Activated T-cell treated with anti-CD3 and anti-CD28 coated beads for 48 hours (primary cell): Measurements from ENCODE around the gene HEYL.
A peak's percentile ranks its signal among the peaks of the same experiment; 100 is the strongest.

Source experiments
- DNase-seq: peaks from one replicate; pipeline ENCODE4 v3.0.0-alpha.2; 2020; ENCODE audit warnings: low read depth

Gene HEYL

DNA sequence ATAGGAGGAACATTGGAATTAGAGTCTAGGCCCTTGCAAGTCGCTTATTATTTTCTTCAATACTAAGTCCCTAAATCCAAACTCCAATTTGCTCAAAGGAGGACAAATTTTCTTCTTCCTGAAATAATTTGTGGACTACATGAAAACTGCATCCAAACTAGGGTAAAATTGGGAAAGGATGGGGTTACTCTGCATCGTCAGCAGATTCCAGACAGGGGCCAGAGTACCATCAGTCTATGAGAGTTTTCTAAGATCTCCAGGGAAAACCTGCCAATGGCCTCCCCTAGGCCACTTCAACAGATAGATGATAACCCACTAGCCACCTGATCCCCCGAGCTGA is 508 bp downstream of the HEYL start:
- DNase-seq, result no peak

DNA sequence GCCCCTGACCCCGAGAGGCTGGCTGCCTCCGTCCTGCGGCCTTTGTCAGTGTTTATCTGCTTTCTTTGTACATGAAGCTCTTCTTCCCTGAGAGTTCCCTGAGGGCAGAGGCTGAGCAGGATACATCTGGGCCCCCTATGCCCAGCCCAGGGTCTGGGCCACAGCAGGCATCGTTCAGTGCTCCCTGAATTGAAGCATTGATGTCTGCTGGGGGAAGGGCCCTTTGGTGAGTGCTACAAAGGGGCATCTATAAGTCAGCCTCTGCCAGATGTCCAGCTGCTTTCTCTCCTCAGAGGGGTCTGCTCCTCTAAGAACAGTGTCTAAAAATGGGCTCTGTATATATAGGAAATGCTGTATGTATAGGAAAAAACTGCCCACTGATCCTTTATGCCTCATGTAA is 2.1 kb downstream of the HEYL start:
- no peak for DNase-seq

DNA sequence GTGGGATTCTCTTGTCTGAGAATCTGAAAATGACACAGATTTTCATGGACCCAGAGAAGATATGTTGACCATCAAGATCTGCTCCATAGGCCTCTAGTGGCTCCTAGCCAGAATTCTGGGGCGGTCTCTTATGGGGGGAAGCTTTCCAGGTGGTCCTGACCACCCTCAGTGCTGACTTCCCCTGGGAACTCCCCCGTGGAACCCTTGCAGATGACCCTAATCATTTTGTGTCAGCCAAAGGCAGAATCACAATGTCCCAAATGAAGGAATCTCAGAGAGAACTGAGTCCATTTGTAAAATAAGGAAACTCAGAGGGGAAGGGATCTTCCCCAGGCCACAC is 3.6 kb downstream of the HEYL start:
- DNase-seq, result no peak

DNA sequence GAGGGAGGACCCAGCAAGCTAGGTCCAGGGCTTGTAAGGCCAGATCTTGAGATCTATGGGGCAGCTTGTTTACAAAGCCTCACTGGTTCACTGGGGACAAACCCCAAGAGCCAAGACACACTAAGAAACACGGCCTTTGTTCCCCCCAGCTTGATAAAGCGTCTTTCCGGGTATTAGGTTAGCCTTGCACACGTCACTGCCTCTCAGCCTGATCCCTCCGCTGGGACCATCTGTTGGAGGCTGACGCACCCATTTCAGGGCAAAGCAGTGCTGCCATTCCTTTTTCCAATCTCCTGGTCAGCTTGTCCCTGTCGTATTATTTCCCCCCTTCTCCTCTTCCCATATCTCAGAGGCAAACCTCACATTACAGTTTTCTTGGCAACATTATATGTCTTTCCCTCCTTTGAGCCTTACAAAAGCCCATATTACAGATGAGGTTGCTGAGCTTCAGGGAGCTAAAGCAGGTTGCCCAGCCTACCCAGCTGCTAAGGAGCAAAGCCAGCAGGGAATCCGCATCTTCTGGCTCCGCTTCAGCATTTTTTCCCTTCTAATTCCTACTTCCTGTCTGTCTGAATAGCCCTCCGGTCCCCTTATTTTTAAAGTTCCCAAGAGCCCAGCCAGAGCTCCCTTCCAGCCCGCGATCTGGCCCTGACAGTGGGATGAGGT is 4.1 kb downstream of the HEYL start:
- DNase-seq, result no peak

DNA sequence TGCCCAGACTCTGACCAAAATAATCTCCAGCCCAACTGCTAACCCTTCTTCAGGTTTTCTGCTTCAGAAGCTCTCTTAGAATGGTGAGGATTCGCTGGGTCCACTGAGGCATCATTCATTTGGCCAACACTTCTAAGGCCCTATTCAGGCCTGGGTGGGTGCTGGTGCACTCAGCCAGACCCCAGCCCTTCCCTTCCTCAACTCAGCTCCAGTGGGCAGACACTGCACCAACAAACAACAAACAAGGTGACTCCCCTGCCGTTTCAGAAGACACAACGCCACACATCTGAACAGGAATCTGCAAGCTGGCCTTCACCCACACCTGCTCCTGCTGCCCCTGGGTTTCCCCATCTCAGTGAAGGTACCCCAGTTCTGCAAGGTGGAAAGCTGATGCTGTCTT is 6.0 kb downstream of the HEYL start:
- DNase-seq, result no peak

DNA sequence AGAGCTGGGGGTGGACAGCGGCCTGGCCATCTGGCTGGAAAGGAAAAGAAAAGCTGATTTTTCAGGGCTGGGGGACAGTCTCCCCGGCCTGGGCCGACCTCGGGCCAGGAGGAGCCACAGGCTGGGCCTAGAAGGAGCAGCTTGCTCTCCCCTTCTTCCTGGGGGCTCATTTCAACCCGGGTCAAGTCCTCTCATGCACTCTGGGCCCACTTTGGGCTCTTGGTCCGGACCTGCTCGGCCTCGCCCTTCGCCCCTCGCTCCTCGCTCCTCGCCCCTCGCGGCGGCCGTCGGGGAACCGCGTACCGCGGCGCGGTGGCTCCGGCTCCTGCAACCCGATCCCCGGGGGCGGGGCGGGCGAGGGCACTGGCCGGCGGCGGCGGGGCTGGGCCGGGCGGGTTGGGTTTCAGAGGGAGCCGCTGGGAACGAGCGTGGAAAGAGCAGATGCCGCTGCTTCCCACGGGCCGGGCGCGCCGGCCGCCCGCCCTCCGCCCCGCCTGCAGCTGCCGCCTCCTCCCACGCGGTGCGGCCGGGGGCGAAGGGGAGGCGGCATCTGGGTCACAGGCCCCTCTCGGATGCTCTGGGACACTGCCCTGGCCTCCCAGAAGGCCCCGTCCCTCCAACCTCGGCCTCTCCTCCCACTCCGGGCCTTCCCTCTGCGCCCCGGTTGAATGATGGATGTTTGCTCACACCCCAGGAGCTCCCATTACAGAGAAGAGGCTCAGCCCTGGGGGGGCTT is 6.6 kb downstream of the HEYL start:
- DNase-seq, result no peak

DNA sequence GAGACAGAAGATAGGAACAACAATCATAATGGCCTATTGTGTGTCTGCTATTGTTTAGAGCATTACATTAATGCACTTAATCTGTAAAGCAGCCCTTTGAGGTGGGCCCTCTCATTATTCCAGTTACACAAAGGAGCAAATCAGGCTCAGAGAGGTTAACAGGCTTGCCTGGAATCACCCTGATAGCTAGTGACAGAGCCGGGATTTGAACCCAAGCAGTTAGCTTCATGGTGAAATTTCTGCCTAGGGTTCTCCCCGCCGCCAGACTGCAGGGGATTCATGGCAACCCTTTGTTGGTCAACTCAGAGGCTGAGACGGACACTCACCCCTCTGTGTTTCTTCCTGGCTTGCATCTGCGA is 7.1 kb downstream of the HEYL start:
- no peak for DNase-seq

DNA sequence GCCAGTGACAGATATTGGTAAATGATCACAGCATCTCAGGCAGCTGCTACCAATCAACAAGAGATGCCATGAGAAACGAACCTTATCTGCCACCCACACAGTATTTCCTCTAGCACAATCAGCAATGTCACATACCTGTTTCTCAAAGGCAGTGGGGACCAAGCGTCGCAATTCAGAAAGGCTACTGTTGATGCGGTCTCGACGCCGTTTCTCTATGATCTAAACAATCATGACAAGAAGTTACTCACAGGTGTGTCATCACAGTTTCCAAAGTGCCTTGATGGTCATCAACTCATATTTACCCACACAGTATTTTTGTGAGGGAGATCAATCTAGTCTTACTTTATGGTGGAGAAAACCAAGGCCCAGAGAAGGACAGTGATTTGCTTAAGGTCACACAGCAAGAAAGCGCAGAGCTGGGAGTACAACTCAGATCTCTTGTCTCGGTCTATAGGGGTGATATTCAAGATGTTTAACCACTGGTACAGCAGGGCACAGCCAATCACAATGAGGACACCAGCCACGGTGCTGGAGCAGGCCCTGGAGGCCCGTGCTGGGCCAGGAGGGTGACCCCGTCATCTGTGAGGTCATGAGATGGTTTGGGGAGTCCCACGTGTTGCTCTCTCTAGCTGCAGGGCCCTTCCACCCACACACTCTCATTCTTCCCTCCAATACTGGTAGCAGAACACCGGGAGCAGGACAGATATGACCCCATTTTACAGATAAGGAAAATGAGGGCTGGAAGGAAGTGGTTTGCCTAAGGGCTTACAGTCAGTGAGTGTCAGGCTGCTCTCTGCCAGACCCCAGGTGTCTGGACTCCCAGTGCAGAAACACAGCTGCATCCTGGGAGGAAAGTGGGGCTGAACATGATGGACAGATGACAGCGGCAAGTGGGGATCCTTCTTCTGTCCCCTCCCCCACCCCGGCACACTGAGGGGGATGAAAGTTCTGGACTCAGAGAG is 7.8 kb downstream of the HEYL start:
- peak; percentile 10 for DNase-seq

DNA sequence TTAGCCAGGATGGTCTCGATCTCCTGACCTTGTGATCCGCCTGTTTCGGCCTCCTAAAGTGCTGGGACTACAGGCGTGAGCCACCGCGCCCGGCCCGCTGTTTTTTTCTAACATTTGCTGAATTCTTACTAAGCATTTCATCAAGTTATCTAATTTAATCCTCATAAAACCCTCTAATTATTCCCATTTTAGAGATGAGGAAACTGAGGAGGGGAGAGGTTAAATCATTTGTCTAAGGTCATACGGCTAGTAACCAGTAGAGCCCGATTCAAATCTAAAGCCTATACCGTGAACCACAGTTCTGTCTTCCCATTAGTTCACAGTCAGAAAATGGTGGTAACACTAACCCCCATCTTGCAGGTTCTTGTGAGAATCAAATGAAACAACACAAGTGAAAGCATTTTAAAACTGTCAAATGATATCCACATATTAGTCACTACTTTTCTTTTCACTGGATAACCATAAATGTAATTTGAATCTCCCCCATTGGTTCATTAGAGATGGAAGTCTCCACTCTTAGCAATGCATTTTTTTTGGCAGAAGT is 10.6 kb downstream of the HEYL start:
- DNase-seq, result no peak

DNA sequence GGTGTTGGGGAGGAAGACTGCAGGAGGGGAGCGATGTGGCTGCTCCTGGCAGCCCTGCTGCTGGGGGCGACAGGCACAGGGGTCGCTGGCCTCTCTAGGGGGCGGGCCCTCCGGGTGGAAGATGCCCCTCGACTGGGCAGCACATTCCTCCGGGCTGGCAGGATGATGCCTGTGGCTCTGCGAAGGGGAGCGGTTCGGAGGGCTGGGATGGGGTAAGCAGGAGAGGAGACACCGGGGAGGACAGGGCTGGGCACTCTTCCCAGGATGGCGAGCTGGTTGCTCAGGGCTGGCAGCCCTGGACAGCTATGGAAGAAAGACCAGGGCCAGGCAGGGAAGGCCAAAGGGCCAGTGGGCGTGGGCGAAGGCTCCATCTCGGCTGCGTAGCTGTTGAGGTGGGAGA is 12.8 kb downstream of the HEYL start:
- DNase-seq, result no peak

DNA sequence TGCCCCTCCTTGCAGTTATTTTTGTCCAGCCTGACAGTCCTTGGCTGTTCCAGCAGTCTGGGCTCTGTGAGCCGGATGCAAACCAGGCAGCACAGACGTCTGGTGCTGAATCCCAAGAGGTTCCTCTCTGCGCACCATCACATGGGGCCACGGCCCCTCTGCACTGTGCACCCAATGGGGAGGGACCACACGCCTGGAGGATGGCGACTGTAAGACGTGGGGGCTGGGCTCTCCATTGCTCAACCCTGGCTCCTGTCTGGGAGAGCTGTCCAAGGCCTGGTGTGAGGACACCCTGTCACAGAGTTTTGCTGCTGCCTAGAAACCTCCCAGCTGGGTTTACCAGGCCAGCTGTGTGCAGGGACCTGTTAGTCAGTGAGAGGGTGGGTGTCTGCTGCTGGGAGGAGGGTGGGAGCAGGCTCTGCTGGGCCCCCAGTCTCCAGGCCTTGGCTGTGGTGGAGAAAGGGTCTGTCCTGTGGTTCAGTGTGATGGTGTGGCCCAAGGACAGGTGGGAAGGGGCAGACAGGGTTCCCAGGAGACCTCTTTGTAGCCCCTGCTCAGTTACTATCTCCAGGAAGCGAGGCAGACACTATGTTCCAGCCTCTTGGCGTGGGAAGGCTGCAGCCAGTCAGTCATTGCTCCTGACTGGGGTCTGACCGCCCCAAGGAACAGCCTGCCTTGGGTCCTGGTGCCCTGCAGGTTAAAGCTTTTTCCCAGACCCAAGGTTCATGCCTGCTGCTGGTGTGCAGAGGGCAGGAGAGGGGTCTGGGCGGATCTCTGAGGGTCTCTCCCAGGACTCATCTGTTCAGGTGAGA is 13.8 kb downstream of the HEYL start:
- DNase-seq, result no peak

DNA sequence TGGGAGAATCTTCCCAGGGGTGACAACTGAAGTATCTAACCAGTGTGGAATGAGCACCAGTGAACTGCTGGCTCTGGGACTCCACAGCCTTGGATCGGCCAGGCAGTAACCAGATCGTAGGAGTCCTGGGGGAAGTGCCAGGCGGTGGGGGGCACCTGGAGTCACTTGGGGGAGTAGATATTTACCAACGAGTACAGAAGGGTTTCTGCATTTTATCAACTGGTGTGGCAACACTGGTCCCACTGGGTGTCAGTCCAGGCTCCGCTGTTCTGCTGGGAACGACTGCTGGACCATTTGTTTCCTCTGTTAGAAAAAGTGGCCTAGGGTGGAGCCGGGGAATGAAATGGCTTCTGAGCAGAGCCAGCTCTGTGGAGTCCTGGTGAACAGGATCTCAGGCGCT is 14.4 kb downstream of the HEYL start:
- no peak for DNase-seq

DNA sequence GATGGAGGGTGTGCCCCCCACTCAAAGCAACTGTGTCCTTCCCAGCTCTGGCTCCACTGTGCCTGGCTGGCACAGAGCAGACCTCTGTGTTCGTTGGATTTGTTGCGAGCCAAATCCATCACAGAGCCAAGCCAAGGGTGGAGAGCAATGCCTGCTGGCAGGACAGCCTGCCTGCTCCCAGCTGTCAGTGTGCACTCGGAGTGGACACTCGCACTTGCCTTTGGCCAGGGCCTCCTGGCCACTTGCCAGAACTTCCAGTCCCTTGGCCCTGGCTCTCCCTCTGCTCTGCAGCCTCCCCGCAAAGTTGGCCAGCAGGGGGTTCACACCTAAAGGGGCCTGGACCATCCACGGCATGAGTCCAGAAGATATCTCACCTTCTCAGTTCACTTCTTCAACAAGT is 16.4 kb downstream of the HEYL start:
- no peak for DNase-seq

DNA sequence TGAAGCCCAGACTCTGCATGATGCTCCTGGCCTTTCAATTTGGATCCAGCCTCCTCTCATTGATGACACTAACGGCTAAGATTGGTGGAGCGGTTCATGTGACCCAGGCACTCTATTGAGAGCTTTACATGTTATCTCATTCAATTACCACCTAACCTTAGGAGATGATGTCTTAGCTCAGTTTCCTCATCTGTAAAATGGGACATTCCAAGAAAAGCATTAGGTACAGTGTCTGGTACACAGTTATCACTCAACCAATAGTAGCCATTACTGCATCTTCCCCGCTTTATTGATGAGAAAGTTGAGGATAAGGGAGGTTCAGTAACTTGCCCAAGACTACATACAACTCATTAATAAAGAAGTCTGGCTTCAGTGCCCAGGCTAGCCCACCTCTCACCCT is 17.0 kb downstream of the HEYL start:
- no peak for DNase-seq

DNA sequence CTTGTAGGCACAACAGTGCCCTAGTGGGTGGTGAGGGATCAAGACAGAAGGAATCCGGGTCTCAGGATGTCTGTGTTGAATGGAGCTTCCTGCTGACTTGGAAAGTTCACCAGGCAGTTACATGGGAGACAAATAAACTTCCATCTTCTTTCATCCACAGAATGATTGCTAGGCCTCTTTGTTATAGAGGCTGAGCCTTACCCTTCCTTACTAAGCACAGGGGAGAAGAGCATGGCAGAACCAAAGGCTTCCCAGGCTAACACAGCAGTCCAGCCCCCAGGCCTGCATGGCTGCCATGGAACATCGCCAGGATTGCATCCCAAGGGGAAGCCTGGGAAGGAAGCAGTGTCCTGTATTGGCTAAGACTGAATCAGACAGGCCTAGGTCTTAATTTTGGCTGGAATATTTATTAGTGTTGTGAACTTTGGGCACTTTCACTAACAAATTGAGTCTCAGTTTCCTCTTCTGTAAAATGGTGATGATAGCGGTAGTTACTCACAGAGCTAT is 18.7 kb downstream of the HEYL start:
- no peak for DNase-seq

DNA sequence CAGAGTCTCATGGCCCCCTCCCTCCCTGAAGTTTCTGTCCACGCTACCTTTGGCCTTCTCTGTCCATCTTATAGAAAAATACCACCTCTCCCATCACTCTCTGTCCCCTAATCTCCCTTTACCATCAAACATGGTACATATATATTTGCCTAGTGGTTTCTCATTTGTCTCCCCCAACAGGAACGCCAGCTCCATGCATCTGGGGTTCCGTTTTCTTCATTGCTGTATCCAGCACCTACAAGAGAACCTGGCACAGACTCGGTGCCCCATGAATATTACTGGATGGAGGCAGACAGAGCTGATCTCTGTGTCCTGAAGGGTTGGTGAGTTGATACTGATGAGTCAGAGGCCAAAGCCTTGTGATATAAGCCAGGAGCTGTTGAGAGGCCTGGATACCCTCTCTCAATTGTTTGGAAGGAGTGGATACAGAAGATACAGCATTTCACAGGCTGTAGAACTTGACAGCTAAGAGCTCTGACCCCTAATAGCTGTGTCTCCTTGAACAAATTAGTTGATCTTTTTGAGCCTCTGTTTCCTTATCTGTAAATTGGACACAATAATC is 21.9 kb downstream of the HEYL start:
- no peak for DNase-seq

DNA sequence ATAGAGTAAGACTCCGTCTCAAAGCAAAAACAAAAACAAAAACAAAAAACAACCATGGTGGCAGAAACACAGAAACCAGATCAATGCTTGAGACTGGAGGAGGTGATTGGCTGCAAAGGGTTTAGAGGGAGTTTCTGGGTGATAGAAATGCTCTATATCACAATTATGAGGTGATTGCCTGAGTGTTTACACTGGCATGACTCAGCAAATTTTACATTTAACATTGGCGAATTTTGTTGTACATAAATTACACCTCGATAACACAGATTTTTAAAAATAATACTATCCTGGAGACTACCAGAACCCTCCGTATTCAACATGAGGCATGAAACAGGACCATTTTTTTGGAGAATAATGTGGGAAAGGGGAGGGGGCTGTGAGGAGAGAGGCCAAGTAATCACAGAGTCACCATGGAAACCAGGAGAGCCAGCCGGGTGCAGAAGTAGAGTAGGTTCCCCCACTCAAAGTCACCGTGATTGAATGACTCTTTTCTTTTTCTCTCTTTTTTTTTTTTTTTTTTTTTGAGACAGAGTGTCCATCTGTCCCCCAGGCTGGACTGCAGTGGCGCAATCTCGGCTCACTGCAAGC is 24.3 kb downstream of the HEYL start:
- DNase-seq, result no peak

DNA sequence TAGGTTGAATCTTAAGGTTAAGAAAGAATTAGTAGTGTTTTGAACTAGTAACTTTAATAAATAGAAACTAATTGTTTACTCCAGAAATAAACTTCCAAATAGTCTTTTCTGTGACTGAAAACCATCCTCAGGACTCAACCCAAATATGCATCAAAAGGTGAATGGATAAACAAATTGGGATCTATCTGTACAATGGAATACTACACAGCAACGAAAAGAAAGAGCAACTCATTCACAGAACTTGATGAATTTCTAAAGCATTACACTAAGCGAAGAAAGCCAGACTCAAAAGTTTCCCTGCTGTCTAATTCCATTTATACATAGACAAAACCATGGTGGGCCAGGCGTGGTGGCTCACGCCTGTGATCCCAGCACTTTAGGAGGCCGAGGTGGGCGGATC is 25.0 kb downstream of the HEYL start:
- DNase-seq, result no peak

DNA sequence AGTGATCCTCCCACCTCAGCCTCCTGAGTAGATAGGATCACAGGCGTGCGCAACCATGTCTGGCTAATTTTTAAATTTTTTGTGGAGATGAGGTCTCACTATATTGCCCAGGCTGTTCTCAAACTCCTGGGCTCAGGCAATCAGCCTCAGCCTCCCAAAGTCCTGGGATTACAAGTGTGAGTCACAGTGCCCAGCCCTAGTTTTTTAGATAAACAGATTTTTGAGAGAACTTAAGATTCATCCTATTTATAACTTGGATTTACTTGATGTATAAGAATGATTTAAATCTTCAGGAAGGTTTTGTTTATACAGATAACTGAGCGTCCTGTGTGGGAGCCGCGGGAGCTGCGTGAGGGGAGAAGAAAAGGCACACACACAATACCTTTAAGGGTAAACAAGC is 26.2 kb downstream of the HEYL start:
- DNase-seq, result no peak

DNA sequence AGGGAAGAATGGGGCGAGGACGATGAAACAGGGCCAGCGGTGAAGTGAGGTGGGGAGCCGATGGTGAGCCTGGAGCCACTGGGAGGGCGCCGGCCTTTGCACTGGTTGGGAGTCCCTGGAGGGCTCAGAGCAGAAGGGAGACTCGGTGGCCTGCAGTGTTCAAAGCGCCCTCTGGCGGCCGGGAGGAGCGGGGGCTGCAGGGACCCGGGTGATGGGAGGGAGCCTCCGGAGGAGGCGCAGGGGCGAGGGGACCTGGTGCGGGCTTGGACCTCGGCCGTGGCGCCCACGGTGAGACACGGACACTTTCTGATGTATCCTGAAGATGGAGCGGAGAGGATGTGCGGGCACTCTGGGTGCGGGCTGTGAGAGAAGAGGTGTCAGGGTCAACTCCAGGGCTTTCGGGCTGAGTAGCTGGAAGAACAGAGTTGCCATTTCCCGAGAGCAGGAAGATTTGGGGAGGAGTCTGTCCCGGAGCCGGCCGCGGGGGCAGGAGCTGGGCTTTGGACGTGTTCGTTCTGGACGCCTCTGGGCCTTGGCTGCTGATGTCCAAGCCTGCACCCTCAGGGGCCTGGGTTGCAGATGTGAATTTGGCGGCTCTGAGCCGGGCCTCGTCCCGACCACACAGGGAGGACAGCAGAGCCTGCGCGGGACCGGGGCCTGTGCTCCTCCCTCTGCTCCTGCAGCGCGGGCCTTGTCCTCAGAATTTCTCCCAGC is 29.7 kb downstream of the HEYL start:
- peak; percentile 77 for DNase-seq

DNA sequence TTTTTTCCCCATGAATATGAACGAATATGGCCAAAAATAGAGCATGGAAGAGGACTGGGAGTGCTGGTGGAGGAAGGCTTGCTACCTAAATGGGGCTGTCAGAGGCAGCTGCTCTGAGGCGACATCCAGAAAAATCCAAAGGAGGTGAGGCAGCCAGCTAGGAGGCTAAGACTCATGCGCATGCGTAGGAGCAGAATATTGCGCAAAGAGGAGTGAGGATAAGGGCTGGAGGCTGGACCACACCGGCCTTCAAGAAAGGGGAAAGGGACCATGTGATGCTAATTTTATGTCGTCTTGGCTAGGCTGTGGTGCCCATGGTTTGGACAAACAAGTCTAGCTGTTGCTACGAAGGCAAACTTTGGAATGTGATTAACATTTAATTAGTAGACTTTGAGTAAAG is 30.5 kb downstream of the HEYL start:
- no peak for DNase-seq
